DMS53 treated with DMSO at 0.1 percent for 48 hours (cell line): ENCODE data around the gene SPATA12.

ENCODE experiments used
- DNase-seq: peaks from one replicate; lab custom pipeline; 2025; ENCODE audit not compliant: unreplicated experiment; lab: John Stamatoyannopoulos, UW

The SPATA12 gene, protein sequence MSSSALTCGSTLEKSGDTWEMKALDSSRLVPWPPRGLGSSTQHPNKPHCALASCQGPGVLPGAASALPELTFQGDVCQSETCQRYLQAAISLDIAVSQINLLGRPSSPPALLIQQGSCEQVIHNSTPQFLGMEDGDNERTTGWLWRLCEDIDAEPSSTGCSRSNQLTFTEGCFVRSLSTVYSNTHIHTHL

DNA sequence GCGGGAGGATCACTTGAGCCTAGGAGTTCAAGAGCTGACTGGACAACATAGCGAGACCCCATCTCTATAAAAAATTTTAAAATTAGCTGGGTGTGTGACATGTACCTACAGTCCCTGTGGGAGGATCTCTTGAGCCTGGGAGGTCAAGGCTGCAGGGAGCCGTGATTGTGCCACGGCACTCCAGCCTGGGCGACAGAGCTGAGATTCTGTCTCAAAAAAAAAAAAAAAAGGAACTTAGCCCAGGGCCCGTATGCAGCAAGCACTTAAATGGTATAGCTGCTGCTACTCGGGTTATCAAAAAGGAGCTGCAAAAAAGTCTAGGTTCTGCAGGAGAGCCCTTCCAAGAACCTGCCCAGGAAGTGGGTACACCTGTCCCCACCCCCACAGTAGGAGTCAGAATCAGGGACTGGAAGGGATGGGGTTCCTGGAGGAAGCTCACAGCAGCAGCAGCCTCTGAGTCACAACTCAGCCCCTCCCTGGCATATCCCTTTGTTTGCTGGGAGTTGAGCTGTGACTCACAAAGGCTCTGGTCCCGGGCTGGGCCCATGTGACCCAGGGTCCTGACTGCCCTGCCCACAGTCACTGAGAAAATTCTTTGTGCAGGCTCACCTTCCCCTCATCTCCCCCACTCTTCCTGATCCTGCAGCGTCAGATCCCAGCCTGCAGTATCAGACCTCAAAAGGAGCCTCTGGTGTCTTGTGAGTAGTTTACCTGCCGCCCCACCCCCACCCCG lies at the start of gene SPATA12:
TSS of gene SPATA12 (plus strand) at position 576 of the 733 bp plus-strand sequence. CDS start 13,031 bp downstream, outside the sequence.
- DNase-seq = peak; percentile 53

GRCh38 chr3:57011022-57011421 lies 49.4 kb upstream of the SPATA12 start:
- DNase-seq = no peak

DNA sequence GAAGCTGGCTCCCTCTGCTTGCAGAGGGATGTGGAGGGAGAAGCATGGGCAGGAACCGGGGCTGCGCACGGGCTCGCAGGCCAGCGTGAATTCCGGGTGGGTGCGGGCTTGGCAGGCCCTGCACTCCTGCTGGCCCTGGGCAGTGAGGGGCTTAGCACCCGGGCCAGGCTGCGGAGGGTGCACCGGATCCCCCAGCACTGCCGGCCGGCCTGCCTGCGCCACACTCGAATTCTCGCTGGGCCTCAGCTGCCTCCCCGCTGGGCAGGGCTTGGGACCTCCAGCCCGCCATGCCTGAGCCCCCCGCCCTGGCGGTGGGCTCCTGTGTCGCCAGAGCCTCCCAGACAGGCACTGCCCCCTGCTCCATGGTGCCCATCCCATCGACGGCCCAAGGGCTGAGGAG lies 47.6 kb upstream of the SPATA12 start:
- no peak for DNase-seq

- no peak for DNase-seq
Measured at GRCh38 chr3:57015350-57015729, 45.1 kb upstream of the SPATA12 start.

DNA sequence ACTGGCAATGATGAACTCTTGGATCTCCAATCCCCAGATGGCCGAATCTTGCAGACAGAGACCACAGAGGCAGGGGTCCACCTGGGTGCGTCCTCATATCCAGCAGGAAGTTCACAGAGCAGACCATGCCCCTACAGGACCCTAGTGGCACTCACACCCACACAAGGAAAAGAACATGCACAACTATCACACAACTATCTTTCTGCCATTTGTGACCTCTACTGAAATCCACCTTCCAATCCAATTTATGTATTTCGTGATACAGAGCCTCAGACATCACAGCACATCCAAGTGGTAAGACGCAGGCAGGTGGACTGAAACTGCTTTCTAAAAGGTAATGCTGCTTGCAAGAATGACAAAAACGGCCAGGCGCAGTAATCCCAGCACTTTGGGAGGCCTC lies 44.6 kb upstream of the SPATA12 start:
- no peak for DNase-seq

GRCh38 chr3:57017459-57017845 lies 43.0 kb upstream of the SPATA12 start:
- DNase-seq = no peak

GRCh38 chr3:57018246-57018645 lies 42.2 kb upstream of the SPATA12 start:
- DNase-seq = no peak

DNA sequence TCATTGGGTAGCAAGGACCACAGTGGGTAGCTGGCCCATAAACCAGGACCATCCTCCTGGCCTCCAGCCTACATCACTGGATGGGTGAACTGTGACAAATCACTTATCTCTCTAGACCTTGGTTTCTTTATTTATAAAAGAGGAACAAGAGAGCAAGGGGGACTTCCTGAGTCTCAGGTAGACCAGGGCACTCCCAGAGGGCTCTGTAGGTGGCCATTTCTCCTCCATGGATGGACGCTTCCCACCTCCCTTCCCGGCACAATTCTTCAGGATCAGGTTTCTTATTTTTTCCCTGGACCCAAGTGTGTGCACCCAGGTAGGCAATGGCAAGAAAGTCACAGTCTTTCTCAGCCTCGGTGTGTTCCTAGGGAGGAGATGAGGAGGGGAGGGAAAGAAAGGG lies 41.4 kb upstream of the SPATA12 start:
- DNase-seq = no peak

DNA sequence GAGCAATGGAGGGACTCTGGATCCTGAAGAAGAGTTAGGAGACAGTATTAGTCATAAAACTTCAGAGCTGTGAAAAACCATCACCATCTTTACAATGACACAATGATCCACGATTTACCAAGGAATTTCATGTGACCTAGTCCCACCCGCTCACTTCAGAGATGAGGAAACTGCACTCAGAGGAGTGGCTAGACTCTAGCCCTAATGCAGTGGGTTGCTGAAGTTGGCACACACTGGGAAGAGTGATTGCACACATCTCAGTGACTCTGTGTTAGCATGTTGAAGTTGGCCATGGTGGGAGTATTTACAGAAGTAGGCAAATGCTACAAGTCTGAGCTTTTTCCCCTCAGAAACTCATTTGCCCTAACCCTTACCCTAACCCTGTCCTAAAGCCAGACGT lies 35.2 kb upstream of the SPATA12 start:
- no peak for DNase-seq

DNA sequence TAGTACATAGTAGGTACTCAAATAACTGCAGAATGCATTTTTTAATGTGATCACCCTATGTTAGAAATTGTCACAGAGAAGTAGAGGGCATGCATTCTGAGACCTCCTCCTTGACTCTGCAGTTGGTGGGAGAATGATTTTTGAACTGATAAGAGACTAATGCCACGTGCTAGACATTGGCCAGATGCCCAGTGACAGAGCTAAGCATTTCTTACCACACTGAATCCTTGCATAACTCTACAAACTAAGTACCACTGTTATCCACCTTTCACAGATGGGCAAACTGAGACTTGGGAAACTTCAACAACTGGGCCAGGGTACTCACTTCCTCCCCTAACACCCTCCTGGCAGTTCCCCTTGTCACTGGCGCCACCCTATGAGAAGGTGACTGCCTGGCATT lies 33.5 kb upstream of the SPATA12 start:
- DNase-seq = no peak

GRCh38 chr3:57029383-57029782 lies 31.1 kb upstream of the SPATA12 start:
- no peak for DNase-seq

GRCh38 chr3:57029924-57030323 lies 30.5 kb upstream of the SPATA12 start:
- no peak for DNase-seq

DNA sequence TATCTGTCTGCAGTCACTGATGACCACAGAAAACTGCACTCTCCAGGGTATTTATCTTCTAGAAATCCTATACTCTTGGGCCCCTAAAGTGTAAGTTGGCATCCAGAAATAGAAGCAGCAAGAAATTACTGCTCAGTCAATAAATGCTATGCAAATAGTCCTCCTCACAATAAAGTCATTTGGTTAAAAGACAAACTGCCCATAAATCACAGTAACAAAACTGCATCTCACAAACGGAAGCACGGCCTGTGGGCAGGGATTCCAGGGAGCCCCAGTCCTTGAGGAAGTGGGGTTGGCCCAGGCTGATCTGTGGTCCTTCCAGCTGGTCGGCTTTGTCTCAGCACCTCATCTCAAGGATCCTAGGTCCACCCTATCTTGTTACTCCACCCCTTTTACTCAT lies 29.7 kb upstream of the SPATA12 start:
- no peak for DNase-seq

- no peak for DNase-seq
Measured at GRCh38 chr3:57031631-57032541, 28.6 kb upstream of the SPATA12 start.

- DNase-seq = no peak
Measured at GRCh38 chr3:57036952-57037351, 23.5 kb upstream of the SPATA12 start.

GRCh38 chr3:57038466-57039164 lies 21.8 kb upstream of the SPATA12 start:
- DNase-seq = no peak

DNA sequence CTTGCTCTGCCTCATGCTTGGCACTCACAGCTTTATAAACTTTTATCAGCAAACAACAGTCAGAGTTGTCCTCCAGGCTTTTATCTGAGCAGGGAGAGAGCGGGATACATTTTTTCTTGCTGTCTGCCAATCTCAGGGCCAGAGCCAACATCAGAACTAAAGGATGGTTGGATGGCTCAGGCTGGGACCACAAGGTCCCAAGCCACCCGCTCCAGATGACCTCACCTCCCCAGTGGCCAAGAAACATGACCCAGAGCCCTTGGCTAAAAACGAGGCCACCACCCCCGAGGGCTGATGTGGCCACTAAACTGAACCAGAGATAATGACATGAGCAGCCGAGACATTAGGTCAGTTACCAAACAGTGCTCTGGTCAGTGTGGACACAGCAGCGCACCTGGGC lies 18.8 kb upstream of the SPATA12 start:
- no peak for DNase-seq

- DNase-seq = no peak
Measured at GRCh38 chr3:57043518-57043917, 16.9 kb upstream of the SPATA12 start.

DNA sequence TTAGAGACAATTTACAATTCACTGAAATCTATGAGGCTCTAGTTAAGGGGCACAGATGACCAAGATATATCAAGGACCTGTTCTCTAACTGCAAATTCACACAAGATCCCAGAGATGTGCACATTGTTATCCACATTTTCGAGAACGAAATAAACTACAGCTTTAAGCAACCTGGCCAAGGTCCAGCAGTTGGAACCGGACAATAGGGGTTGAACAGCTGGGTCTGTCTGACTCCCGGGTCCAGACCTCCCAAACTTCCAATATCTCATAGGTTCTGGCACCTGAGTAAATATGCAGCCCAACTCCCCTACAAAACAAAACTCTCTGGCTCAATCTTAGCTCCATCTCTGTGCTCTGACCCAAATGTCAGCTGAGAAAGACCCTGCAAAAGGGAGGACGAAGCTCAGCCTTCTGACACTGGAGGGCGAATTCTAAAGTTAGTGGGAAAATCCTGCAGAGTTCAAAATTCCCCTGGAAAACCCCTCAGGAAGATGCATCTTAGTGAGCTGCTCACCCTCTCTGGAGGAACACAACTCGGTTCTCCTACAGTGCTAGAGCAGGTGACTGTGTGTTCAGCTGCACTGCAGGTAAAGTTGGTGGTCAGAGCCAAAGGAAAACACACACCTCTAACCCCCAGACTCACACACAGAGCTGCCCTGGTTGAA lies 14.2 kb upstream of the SPATA12 start:
- no peak for DNase-seq

DNA sequence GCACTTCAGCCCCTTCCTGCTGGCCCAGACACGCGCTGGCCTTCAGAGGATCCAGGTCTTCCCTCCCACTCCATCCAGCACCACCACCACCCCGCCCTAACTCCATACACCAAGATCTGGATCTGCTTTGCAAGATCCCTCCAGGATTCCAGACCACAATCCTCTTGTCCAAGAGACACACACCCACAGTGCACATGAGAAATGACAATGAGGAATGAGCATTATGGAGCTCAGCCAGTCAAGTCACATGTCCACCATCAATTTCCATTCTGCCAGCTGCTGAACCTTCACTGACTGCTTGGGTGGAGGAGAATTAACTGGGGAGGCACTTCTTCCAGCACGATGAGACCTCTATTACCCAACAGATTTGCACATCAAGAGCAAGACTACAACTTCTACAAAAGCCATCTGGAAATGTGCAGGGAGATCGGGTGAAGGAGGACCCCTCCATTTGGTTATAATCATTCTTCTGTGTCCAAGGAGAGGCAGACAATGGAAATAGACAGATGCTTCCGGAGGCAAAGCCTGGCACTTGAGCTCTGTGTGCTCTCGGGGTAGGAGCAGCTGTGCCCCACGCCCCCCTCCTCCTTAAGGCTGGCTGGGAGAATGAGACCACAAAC lies 12.3 kb upstream of the SPATA12 start:
- no peak for DNase-seq
